AG04449 (cell line): ENCODE results near the gene KRT78.

Source experiments
- CTCF ChIA-PET: fragments of 350-600 bp; formaldehyde crosslinking; extraction: SDS; loops from one replicate; lab custom pipeline; 2021; ENCODE audit warnings: antibody characterized with exemption; lab: Yijun Ruan, JAX
- POLR2A ChIA-PET: fragments of 400-600, 350-600 bp; formaldehyde crosslinking; extraction: SDS; loops from one replicate; lab custom pipeline; 2020; ENCODE audit warnings: antibody characterized with exemption, inconsistent platforms; lab: Yijun Ruan, JAX
- DNase-seq: peaks from one replicate; pipeline ENCODE4 v3.0.0-alpha.2; 2010; ENCODE audit warnings: low read depth, low spot score
- H3K4me3 ChIP-seq: 2 replicates; pipeline ENCODE4 v1.5.1; 2011; ENCODE audit warnings: low read depth, mild to moderate bottlenecking, control low read depth, low read length
- CTCF ChIP-seq: IDR thresholded peaks from one replicate; pipeline ENCODE4 v1.5.1; 2011; ENCODE audit warnings: mild to moderate bottlenecking, moderate library complexity, low read length, control low read depth, inconsistent platforms; ENCODE audit not compliant: insufficient read depth; ENCODE audit errors: missing control alignments

The KRT78 gene

GRCh38 chr12:52848661-52849255 is at the start of gene KRT78:
Gene KRT78, minus strand, starts transcription at chr12:52848994. Its CDS starts 64 bp downstream, at chr12:52848930.
- no peak within 1 kb of the TSS for H3K4me3 ChIP-seq
- POLR2A ChIA-PET, result no interaction called here
- DNase-seq, result no peak
- TF ChIP-seq CTCF, result no peak
- CTCF ChIA-PET, result interaction anchor here (0.8 to 1.1 kb wide), 2 partner anchors 17 to 477 kb away, joined by 3 read pairs; no protein-coding TSS in a partner anchor

- no peak for TF ChIP-seq CTCF
- H3K4me3 ChIP-seq, result no peak overlapping the region
- DNase-seq, result no peak
- ChIA-PET CTCF (interaction anchor here (1.2 to 11.7 kb wide), 6 partner anchors 9 to 84 kb away, joined by 3 to 194 read pairs (median 30); partner anchors contain the start of gene KRT8), POLR2A (no interaction called here)
Observed at GRCh38 chr12:52896190-52897100, 47.7 kb upstream of the KRT78 start.

- TF ChIP-seq CTCF, result no peak
- ChIA-PET POLR2A (interaction anchor here (0.5 kb wide), 1 partner anchor 54 kb away, joined by 3 read pairs; no protein-coding TSS in a partner anchor), CTCF (interaction anchor here (1.9 to 11.7 kb wide), 4 partner anchors 9 to 84 kb away, joined by 7 to 194 read pairs (median 85); partner anchors contain the start of gene KRT8)
- DNase-seq, result no peak
- no peak overlapping the region for H3K4me3 ChIP-seq
Observed at GRCh38 chr12:52895726-52896189, 47.0 kb upstream of the KRT78 start.

- H3K4me3 ChIP-seq, result no peak overlapping the region
- no peak for TF ChIP-seq CTCF
- CTCF ChIA-PET, result interaction anchor here (2.3 to 11.7 kb wide), 3 partner anchors 6 to 87 kb away, joined by 11 to 194 read pairs (median 116); no protein-coding TSS in a partner anchor
- POLR2A ChIA-PET, result no interaction called here
- no peak for DNase-seq
Observed at GRCh38 chr12:52892974-52893373, 44.2 kb upstream of the KRT78 start.

- POLR2A ChIA-PET, result no interaction called here
- no peak for TF ChIP-seq CTCF
- no peak overlapping the region for H3K4me3 ChIP-seq
- DNase-seq, result no peak
- CTCF ChIA-PET, result interaction anchor here (2.3 to 11.7 kb wide), 3 partner anchors 5 to 88 kb away, joined by 11 to 194 read pairs (median 116); no protein-coding TSS in a partner anchor
Observed at GRCh38 chr12:52892207-52892852, 43.5 kb upstream of the KRT78 start.
